Colon (tissue), 2 donors: Measurements from ENCODE around the gene TRPC4AP.

Experiments
- FAIRE-seq: peaks from 2 replicates; lab custom pipeline; 2012; peaks lifted over from hg19 to GRCh38; lab: Jason Lieb, UNC
- donor health status: control.
- donor health status: control.

The TRPC4AP gene

DNA sequence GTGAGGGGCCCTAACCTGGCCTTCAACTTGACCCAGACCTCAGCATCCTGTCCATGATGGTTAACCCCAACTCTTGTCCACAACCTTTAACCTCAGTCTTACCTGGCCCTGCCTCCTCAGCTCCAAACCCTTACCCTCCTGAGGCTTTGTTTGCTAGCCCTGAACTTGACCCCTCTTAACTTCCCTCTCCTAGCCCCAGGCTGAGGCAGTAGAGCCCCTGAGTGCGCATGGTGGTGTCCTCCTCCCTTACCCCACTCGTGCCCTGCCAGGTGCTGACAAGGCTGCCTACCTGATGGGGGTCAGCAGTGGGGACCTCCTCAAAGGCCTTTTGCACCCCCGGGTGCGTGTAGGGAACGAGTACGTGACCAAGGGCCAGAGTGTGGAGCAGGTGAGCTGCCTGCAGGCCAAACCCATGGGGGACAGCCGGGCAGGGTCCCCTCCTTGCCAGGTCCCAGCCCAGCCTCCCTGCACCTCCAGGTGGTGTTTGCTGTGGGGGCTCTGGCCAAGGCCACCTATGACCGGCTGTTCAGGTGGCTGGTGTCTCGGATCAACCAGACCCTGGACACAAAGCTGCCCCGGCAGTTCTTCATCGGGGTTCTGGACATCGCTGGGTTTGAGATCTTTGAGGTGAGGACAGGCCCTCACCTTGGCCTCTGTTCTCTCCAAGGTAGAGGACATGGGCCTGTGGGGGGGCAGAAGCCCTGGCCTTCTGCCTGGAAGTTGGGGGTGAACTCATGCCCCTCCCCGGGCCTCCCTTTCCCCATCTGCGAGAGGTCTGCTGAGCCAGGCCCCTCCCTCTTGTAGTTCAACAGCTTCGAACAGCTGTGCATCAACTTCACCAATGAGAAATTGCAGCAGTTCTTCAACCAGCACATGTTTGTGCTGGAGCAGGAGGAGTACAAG, 105.1 kb downstream of the TRPC4AP start:
- FAIRE-seq, result no peak

DNA sequence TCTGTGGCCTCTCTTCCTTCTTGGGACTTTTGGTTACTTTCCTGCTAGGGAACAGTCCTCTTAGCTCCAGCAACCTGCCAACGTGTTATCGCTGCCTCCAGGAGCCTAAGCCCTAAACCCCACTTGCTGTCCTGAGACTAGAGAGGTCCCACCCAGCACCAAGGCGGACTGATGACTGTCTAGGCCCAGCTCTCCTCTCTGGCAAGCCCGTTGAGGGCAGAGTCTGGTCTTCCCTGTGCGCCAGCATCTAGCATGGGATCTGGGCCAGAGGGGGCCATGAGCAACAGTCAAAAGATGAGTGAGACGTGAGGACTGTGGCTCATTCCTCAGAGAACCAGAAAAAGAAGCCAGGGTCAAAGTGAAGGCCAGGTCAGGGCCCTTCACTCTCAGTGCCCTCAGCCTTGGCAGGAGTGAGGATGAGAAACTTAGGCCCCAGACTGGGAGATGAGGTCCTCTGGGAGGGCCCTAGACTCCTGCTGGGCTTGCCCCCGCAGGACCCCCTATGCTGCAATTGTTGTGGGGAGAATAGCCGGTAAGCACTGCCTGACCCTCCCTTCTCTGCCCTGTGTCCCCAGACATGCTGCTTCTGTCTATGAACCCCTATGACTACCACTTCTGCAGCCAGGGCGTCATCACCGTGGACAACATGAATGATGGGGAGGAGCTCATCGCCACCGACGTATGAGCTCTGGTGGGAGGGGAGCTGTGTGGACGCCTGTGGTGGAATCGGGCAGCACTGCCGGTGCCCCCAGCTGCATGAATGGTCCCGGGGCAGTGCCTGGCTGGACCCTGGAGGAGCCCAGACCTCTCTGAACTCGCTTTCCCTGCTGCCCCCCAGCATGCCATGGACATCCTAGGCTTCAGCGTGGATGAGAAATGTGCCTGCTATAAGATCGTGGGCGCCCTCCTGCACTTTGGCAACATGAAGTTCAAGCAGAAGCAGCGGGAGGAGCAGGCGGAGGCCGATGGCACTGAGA, 106.0 kb downstream of the TRPC4AP start:
- FAIRE-seq, result no peak

- FAIRE-seq, result no peak
These were observed 106.9 kb downstream of the TRPC4AP start for GRCh38 chr20:34985461-34986310.

DNA sequence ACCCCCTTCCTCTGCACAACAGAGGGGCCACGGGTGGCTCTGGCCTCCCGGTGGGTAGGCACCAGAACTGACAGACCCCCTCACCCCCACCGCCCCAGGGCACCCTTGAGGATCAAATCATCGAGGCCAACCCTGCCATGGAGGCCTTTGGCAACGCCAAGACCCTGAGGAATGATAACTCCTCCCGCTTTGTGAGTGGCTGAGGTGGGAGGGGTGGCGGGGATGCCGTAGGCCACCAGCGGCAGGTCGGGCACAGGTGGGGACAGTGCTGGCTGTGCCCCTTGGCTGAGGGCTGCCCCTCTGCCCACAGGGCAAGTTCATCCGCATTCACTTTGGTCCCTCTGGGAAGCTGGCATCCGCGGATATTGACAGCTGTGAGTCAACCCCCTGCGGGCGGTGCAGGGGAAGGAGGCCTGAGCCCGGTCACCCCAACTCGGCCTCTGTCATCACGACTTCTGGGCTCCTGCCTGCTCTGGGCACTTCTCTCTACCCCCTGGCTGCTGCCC, 107.8 kb downstream of the TRPC4AP start:
- no peak for FAIRE-seq

GRCh38 chr20:34983995-34984735, 108.4 kb downstream of the TRPC4AP start:
- no peak for FAIRE-seq

DNA sequence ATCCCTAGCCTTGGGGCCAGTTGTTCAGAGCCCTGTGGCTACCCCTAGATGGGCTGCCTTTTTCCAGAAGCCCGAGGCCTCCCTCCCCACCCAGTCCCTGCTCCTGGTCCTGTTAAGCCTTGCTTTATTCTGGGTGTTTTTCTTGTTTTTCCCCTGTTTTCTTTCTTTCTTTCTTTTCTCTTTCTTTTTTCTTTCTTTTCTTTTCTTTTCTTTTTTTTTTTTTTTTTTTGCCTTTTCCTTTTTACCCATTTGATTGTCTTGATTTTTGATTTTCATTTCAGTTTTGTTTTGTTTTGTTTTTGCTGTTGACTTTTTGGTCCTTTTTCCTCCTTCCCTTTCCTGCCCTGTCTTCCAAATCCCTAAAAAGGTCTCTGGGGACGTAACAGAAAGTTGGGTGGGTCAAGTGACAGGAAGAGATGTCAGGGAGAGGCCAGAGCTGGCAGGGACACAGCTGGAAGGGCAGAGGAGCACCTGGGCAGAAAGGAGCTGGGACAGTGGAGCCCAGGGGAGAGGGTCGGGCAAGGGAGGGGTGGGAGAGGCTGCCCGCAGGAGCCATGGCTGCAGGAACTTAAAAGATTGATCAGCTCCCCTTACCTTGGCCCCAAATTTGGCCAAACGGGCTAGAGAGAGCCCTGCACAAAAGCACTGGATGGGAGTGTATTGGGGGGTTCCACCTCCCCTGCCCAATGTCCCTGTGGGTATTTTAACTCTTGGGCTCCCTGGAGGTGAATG, 109.4 kb downstream of the TRPC4AP start:
- no peak for FAIRE-seq

GRCh38 chr20:34982270-34983088, 110.1 kb downstream of the TRPC4AP start:
- no peak for FAIRE-seq

- no peak for FAIRE-seq
These were observed 111.9 kb downstream of the TRPC4AP start for GRCh38 chr20:34980543-34981233.

GRCh38 chr20:34979366-34980153, 113.0 kb downstream of the TRPC4AP start:
- no peak for FAIRE-seq

DNA sequence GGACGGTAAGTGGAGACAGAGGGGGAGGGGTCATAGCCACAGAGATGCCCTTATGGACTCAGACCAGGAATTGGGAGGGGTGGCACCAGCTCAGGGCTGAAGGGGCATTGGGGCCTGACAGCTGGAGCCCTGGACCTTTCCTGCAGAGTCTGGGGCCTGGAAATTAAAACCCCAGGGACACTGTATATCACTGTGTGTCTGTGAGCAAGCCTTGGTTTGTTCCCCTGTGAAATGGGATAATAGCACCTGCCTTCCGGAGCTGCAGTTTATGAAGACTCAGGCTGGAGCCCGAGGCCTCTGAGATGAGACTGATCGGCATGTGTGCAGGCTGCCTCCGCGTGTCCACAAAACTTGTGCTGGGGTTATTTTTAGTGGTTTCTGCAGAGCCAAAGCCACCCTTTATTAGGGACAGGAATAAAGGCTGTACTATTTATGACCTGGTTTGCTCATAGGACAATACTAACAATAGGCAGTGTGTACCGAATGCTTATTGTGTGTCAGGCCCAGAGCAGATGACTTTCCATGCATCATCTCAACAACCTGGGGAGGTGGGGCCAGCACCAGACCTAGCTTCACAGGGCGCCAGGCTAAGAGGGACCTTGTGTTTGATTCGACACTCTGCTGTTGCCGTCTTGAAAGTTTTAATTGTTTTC, 114.4 kb downstream of the TRPC4AP start:
- no peak for FAIRE-seq

- no peak for FAIRE-seq
These were observed 115.1 kb downstream of the TRPC4AP start for GRCh38 chr20:34977365-34978091.

GRCh38 chr20:34976286-34976685, 116.3 kb downstream of the TRPC4AP start:
- no peak for FAIRE-seq

DNA sequence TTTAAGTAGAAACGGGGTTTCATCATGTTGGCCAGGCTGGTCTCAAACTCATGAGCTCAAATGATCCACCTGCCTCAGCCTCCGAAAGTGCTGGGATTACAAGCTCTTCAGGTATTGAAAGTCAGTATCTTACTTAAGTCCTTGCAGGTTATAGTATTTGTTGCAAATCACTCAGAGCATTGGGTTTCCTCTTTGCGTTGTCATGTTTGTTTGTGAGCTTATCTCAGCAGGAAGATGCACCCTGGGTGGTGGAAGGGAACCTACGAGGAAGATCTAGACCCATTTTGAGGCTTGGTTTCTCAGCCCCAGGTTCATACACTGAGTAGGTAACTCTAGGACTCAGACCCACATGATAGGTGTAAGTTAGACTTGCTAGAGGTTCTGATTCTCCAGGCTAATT, 118.4 kb downstream of the TRPC4AP start:
- no peak for FAIRE-seq

DNA sequence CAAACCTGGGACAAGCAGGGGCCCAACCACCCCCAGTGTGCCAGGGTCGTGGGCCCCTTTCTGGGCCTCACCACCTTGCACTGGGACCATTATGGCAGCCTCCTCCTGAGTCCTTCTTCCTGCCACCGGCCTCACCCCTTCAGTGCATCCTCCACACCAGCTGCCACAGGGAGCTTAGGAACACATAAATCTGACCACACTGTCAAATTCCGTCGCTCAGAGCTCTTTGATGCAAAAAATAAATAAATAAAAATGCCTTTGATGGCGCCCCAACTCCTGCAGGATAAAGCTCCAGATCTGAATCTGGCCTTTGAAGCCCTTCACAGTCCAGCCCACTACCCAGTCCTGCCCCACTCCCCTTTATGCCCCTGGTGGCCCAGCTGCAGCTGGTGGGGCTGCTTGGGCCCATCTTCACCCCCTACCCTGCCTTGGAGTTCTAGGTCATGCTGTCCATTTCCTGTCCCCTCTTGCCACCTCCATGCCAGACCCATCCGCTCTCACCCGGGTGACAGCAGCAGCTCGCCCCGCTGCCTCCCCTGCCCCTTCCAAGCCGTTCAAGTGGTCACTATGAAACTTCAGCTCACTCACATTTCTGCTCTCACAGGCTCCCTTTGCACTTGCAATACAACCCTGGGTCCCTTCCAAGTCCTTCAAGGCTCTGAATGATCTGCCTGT, 120.9 kb downstream of the TRPC4AP start:
- FAIRE-seq, result no peak

DNA sequence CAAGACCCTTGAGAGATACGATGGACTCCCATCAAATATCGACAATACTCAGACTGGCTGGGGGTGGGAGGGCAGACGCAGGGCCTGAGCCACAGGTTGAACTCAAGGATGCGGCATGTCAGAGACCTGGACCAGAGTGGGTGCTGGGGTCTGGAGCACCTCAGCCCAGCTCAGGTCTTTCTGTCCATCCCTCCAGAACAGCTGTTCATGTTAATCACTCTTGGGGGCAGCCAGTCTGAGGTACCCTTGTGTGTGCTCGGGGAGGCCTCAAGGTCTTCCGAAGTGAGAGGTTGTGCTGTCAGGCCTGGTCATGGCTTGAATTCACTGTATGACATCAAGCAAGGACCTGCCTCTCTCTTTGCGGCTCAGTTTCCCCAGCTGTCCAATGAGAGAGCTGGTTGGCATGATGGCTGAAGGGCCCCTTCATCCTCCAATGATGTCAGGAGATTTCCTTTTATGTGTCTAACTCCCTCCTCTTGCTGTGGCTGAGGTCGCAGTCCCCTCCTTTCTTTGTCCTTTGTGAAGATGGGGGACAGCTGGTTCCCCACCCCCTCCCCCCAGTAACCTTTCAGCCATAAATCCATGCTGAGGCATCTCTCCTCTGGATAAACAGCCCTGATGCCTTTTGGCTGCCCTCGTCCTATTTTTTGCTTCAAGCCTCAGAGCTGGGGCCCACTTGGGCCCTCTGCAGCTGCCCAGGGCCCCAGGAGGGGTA, 121.6 kb downstream of the TRPC4AP start:
- no peak for FAIRE-seq
